LNCaP clone FGC (cell line): ENCODE measurements around the gene IPO4.

Source experiments
- DNase-seq: peaks from one replicate; pipeline ENCODE4 v3.0.0-alpha.2; 2011; ENCODE audit warnings: low read depth
- H3K4me3 ChIP-seq: 2 replicates; pipeline ENCODE4 v1.5.1; 2011; ENCODE audit warnings: mild to moderate bottlenecking, low read depth, low read length, control low read depth
- TF ChIP-seq, protein P1 (sequence below): IDR thresholded peaks from 2 replicates; pipeline ENCODE4 v1.5.1; 2012; ENCODE audit warnings: mild to moderate bottlenecking; ENCODE audit not compliant: control insufficient read depth, insufficient read depth; ENCODE audit errors: extremely low read depth

The IPO4 gene

DNA sequence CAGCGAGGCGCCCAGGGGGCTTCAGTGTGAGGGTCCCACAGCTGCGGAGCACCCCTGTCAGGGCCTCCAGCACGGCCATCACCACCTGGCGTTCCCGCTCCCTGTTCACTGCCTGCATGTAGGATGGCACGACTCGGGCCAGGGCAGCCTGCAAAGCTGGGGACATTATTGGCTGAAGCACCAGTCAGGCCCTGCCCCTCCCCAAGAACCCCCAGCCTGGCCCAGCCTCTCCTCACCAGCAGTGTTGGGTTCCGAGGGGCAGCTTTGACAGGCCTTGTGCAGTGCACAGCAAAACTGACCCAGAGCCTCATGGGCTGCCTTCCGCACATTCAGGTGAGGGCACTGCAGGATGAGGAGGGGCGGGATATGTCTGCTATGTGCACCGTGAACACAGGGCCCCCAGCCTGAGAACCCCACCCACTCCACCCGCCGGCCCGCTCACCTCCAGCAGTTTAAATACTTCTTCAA, 5.6 kb downstream of the IPO4 start:
- no peak overlapping the region for H3K4me3 ChIP-seq
- TF ChIP-seq, protein P1, sequence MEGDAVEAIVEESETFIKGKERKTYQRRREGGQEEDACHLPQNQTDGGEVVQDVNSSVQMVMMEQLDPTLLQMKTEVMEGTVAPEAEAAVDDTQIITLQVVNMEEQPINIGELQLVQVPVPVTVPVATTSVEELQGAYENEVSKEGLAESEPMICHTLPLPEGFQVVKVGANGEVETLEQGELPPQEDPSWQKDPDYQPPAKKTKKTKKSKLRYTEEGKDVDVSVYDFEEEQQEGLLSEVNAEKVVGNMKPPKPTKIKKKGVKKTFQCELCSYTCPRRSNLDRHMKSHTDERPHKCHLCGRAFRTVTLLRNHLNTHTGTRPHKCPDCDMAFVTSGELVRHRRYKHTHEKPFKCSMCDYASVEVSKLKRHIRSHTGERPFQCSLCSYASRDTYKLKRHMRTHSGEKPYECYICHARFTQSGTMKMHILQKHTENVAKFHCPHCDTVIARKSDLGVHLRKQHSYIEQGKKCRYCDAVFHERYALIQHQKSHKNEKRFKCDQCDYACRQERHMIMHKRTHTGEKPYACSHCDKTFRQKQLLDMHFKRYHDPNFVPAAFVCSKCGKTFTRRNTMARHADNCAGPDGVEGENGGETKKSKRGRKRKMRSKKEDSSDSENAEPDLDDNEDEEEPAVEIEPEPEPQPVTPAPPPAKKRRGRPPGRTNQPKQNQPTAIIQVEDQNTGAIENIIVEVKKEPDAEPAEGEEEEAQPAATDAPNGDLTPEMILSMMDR = no peak
- no peak for DNase-seq

DNA sequence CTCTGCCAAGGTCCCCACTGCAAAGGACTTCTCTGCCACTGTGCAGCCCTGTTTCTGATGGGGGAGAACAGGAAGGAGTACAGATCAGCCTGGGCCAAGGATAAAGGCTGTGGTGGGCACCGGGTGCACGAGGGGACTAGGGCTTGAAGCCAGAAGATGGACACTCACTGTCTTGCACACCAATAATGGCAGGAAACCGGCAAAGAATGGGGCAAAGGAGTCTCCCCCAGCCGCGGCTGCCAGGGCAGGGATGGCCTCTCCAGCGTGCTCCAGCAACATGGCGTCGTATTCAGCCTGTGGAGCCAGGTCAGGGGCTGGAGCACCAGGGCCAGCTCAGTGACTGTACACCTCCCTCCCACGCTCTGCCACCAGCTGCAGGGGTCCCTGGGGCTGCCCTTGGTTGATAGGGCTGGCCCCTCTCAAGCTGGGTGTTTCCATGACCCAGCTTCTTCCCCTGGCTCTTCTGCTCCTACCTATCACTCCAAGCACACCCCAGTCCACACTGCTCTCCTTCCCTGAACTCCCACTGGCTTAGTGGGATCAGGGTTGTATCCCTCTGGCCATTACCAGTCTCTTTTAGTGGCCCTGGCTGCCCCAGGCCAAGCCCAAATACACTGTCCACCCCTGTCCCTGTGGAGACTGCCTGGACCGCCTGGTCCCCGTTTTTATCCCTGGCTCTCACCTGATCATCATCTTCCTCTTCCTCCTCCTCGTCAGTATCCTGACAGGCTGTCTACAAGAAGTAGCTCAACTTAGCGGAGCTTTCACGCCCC, 6.3 kb downstream of the IPO4 start:
- no peak overlapping the region for H3K4me3 ChIP-seq
- TF ChIP-seq, protein P1 = no peak
- DNase-seq = no peak

DNA sequence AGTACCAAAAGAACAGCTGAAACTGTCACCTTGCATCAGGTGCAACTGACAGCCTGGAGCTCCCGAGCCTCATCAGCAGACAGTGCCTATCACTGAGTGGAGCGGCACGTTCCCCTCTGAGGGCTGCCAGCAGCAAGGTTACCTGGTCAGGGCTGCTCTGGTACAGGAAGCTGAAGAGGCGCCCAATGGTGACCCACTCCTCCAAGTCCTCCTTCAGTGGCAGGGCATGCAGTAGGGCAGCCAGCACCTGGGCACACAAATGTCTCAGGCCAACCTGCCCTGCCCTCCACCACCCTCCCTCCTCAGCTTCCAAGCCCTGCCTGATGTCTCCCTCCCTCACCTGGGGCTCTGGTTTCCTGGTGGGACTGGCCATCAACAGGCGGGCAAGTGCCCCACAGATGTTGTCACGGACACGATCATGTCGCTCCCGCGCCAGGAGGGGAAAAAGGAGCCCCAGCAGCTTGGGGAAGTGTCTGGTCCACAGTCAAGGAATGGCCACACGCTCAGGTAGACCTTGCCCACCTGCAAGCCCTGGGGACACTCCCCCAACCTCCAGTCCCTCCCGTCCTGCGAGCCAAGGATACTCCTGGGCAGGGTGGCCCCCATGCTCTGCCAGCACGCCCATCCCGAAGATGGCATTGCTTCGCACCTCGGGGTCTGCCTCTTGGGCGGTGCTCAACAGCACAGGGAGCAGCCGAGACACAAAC, 7.1 kb downstream of the IPO4 start:
- TF ChIP-seq, protein P1 = no peak
- DNase-seq = no peak
- H3K4me3 ChIP-seq = no peak overlapping the region

DNA sequence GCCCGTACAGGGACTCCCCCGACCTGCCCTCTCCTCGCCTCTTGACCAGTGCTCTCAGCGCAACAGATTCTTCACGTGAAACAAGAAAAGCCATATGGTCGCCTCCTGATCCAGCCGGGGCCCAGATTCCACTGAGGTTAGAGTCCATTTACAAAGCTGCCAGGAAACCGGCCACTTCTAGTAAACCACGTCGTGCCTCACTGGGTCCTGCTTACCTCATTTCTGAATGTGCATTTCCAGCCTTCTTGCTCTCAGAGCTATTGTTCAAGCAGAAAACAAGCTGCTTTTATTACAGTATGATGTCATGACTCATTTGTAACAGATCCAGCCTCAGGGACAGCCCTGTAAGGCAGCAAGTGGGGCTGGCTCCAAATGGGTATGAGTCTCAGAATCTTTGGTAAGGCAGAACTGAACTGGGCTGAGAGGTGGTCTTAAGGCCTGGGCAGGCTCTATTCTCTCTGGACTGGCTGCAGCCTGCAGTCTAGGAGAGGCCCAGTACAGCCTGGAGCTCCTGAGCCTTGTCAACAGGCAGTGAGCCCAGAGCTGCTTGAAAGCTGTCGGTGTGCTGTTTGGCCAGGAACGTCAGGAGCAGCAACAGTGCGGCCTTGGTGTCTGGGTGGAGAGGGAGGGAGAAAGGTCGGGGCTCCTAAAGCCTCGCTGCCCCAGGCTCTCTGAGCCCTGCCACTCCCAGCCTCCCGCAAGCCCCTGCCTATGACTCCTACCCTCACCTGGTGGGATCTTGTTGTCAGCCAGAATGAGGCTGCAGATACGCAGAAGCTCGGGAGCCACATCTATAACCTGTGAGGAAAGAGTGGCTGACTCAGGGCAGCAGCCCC, 8.4 kb downstream of the IPO4 start:
- no peak overlapping the region for H3K4me3 ChIP-seq
- no peak for DNase-seq
- TF ChIP-seq, protein P1 = no peak

DNA sequence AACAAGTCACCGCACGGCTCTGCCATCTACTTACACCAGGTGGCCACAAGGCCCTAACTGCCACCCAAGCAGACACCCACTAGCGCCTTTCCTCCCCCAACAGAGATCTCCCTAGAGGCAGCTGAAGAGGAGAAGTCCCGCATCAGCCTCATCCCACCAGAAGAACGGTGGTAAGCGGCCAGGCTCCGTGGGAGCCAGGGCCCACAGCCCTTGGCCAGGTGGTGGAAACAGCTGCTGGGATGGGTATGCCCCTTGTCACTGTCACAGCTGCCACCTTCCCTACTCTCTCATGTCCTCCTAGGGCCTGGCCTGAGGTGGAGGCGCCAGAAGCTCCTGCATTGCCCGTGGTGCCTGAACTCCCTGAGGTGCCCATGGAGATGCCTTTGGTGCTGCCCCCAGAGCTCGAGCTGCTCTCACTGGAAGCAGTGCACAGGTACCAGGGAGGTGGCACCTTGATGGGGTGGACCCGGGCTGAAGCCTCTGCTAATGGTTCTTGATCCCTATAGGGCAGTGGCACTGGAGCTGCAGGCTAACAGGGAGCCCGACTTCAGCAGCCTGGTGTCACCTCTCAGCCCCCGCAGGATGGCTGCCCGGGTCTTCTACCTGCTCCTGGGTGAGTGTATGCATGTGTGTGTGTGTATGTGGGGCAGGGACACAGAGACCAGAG, 9.2 kb downstream of the IPO4 start:
- H3K4me3 ChIP-seq = no peak overlapping the region
- DNase-seq = no peak
- TF ChIP-seq, protein P1 = no peak

DNA sequence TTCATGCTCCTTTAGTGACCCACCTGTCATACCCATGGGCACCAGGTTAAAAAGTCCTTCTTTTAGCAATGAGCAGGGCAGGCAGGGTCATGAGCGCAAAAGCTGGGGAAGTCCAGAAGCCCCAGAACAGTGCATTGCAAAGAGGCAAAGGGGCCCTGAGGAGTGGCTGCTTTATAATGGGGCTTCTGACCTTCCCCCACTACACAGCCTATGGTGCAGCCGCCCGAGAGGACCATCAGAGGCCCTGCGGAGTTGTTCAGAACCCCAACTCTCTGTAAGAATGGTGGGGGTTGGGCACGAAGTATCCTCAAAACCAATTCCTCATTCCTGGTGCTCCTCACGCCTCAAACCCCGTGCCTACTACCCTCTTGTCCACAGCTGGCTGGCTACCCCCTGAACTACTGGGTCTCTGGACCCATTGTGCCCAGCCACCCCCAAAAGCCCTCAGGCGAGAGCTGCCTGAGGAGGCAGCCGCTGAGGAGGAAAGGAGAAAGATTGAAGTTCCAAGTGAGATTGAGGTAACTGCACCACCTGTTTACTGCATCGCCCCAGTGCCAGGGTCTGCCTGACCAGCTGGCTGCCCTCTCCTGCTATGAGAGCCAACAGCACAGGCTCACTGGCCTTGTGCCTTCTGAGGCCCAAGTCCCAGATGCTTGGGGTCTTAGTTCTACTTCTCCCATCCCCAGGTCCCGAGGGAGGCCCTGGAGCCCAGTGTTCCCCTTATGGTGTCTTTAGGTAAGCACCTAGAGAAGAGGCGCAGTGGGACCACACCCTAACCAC, 10.0 kb downstream of the IPO4 start:
- TF ChIP-seq, protein P1 = no peak
- H3K4me3 ChIP-seq = no peak overlapping the region
- no peak for DNase-seq
